Measurements from ENCODE around the gene ERG28. TPM values are rescaled to one million over a fixed set of nuclear protein-coding genes. Genes with fewer than 3 reads are reported as not detected.

ERG28 gene
- total RNA-seq, 1 donor from 2014 or later = 14.6 TPM

GRCh38 chr14:75660238-75660629, 442 bp downstream of the ERG28 start:
- peak overlapping the region; percentile 73 for H3K4me3 ChIP-seq (ENCODE audit: low read depth, low read length)
- TF ChIP-seq, protein P1, sequence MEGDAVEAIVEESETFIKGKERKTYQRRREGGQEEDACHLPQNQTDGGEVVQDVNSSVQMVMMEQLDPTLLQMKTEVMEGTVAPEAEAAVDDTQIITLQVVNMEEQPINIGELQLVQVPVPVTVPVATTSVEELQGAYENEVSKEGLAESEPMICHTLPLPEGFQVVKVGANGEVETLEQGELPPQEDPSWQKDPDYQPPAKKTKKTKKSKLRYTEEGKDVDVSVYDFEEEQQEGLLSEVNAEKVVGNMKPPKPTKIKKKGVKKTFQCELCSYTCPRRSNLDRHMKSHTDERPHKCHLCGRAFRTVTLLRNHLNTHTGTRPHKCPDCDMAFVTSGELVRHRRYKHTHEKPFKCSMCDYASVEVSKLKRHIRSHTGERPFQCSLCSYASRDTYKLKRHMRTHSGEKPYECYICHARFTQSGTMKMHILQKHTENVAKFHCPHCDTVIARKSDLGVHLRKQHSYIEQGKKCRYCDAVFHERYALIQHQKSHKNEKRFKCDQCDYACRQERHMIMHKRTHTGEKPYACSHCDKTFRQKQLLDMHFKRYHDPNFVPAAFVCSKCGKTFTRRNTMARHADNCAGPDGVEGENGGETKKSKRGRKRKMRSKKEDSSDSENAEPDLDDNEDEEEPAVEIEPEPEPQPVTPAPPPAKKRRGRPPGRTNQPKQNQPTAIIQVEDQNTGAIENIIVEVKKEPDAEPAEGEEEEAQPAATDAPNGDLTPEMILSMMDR (conservative IDR thresholded peaks at IDR 0.05; ENCODE audit: low read depth, low read length) = no peak
- DNase-seq (ENCODE audit: low read depth) = no peak

GRCh38 chr14:75658957-75659356, 1.7 kb downstream of the ERG28 start:
- no peak overlapping the region for H3K4me3 ChIP-seq (ENCODE audit: low read depth, low read length)
- DNase-seq (ENCODE audit: low read depth) = no peak
- TF ChIP-seq, protein P1 (conservative IDR thresholded peaks at IDR 0.05; ENCODE audit: low read depth, low read length) = no peak

GRCh38 chr14:75657331-75657730, 3.3 kb downstream of the ERG28 start:
- TF ChIP-seq, protein P1 (conservative IDR thresholded peaks at IDR 0.05; ENCODE audit: low read depth, low read length) = no peak
- no peak overlapping the region for H3K4me3 ChIP-seq (ENCODE audit: low read depth, low read length)
- DNase-seq (ENCODE audit: low read depth) = no peak

DNA sequence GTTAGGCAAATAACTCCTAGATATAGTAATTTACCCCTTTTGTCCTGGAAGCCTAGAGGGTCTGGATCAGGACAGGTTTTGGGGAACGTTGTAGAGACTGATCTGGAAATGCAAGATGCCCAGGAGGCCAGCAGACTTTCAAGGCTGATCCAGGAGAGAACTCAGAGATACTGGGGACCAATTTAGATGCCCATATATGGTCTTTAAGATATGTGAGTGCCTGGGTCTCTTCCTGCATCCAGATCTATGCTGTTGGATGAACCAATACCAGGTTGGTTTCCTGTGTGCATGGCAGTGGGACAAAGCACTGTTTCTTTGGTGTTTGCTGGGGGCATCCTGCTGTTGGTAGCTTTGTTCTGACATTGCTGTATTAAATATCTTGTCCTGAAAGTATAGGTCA, 5.4 kb downstream of the ERG28 start:
- no peak overlapping the region for H3K4me3 ChIP-seq (ENCODE audit: low read depth, low read length)
- no peak for DNase-seq (ENCODE audit: low read depth)
- TF ChIP-seq, protein P1 (conservative IDR thresholded peaks at IDR 0.05; ENCODE audit: low read depth, low read length) = no peak

- DNase-seq (ENCODE audit: low read depth) = no peak
- no peak overlapping the region for H3K4me3 ChIP-seq (ENCODE audit: low read depth, low read length)
- TF ChIP-seq, protein P1 (conservative IDR thresholded peaks at IDR 0.05; ENCODE audit: low read depth, low read length) = peak; percentile 99
These were observed 6.4 kb downstream of the ERG28 start for GRCh38 chr14:75654127-75654732.

DNA sequence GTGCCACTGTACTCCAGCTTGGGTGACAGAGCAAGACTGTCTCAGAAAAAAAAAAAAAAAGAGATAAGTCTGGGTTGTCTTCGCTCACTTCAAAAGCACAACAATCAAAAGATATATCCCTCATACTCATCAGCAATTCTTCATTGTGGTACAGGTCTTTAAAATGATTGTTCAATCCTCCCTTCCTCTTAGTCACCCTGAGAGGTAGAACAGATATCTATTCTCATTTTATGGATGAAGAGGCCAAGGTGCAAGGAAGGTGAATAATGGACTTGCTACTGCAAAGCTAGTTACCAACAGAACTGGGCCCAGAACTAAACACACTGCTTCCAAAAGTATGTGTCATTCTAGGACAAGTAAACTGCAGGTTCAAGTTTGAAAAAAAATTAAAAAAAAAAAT, 7.1 kb downstream of the ERG28 start:
- TF ChIP-seq, protein P1 (conservative IDR thresholded peaks at IDR 0.05; ENCODE audit: low read depth, low read length) = no peak
- DNase-seq (ENCODE audit: low read depth) = no peak
- H3K4me3 ChIP-seq (ENCODE audit: low read depth, low read length) = no peak overlapping the region
